Measurements from ENCODE around the gene SERAC1. TPM values are rescaled to one million over a fixed set of nuclear protein-coding genes. Genes with fewer than 3 reads are reported as not detected.

SERAC1 gene
- total and polyA plus RNA-seq, 4 donors: 2.0 to 4.4 (median 2.3) TPM

GRCh38 chr6:158175111-158175510 lies 7.0 kb upstream of the SERAC1 start (continued):
- TF ChIP-seq REST (IDR thresholded peaks at IDR 0.05): no peak
- no peak for TF ChIP-seq HNF4A (conservative IDR thresholded peaks at IDR 0.05)
- no peak for TF ChIP-seq NR2F2 (IDR thresholded peaks at IDR 0.05)
- TF ChIP-seq GABPA (IDR thresholded peaks at IDR 0.05 in 1 of 2, conservative IDR thresholded peaks at IDR 0.05 in 1 of 2): no peak
- no peak for TF ChIP-seq ATF3 (IDR thresholded peaks at IDR 0.05)
- no peak for TF ChIP-seq CTCF (IDR thresholded peaks at IDR 0.05; ENCODE audit: low read depth, low read length, missing input control)

GRCh38 chr6:158174514-158174913 lies 6.5 kb upstream of the SERAC1 start:
- Histone ChIP-seq H3K27ac (ENCODE audit: low read depth in 1 of 2, low read length in 2 of 2) (no peak overlapping the region), H3K9me3 (ENCODE audit: control insufficient read depth in 4 of 4, low read length in 3 of 4) (no peaks in the 10 kb centered on the region), H3K4me3 (ENCODE audit: low read depth in 1 of 3, low read length in 3 of 3) (no peak overlapping the region), H3K27me3 (ENCODE audit: control insufficient read depth in 4 of 4, insufficient read depth in 4 of 4, low read length in 3 of 4) (no peaks in the 10 kb centered on the region), H3K36me3 (ENCODE audit: control insufficient read depth in 4 of 4, insufficient read depth in 3 of 4, low read depth in 1 of 4, low read length in 3 of 4) (no peaks in the 10 kb centered on the region), H3K4me1 (ENCODE audit: control insufficient read depth in 4 of 4, insufficient read depth in 4 of 4, low read length in 3 of 4) (peaks cover 0 to 3% (median under 1%) of the 10 kb centered on the region in 4 donors), H3K9ac (ENCODE audit: low read depth in 1 of 2, low read length in 2 of 2) (no peak overlapping the region)
- 94% methylated on average over 2 of the region's 2 CpGs for WGBS
- TF ChIP-seq MAX (IDR thresholded peaks at IDR 0.05) (no peak), HNF4G (IDR thresholded peaks at IDR 0.05) (peak; percentile 15), FOXA1 (IDR thresholded peaks at IDR 0.05) (no peak), ZBTB33 (IDR thresholded peaks at IDR 0.05) (no peak), HNF4A (conservative IDR thresholded peaks at IDR 0.05) (peak; percentile 75), SP1 (IDR thresholded peaks at IDR 0.05) (peak; percentile 42)
- no peak for DNase-seq (ENCODE audit: low spot score)

- H3K36me3 ChIP-seq (ENCODE audit: control insufficient read depth in 4 of 4, insufficient read depth in 3 of 4, low read depth in 1 of 4, low read length in 3 of 4): no peaks in the 10 kb centered on the region
- WGBS: 94% methylated on average over 2 of the region's 2 CpGs
- H3K9ac ChIP-seq (ENCODE audit: low read depth in 1 of 2, low read length in 2 of 2): no peak overlapping the region
- H3K27ac ChIP-seq (ENCODE audit: low read depth in 1 of 2, low read length in 2 of 2): no peak overlapping the region
- no peaks in the 10 kb centered on the region for H3K27me3 ChIP-seq (ENCODE audit: control insufficient read depth in 4 of 4, insufficient read depth in 4 of 4, low read length in 3 of 4)
- H3K4me1 ChIP-seq (ENCODE audit: control insufficient read depth in 4 of 4, insufficient read depth in 4 of 4, low read length in 3 of 4): peaks cover 0 to 3% (median under 1%) of the 10 kb centered on the region in 4 donors
- no peak overlapping the region for H3K4me3 ChIP-seq (ENCODE audit: low read depth in 1 of 3, low read length in 3 of 3)
- no peak for DNase-seq (ENCODE audit: low spot score)
- H3K9me3 ChIP-seq (ENCODE audit: control insufficient read depth in 4 of 4, low read length in 3 of 4): no peaks in the 10 kb centered on the region
- no peak for TF ChIP-seq TAF1 (conservative IDR thresholded peaks at IDR 0.05)
- TF ChIP-seq RXRA (IDR thresholded peaks at IDR 0.05): no peak
- TF ChIP-seq FOXA2 (IDR thresholded peaks at IDR 0.05): no peak
- TF ChIP-seq YY1 (IDR thresholded peaks at IDR 0.05): no peak
- no peak for TF ChIP-seq HNF4A (conservative IDR thresholded peaks at IDR 0.05)
- no peak for TF ChIP-seq ATF3 (IDR thresholded peaks at IDR 0.05)
- no peak for TF ChIP-seq ZBTB33 (IDR thresholded peaks at IDR 0.05)
- TF ChIP-seq EGR1 (IDR thresholded peaks at IDR 0.05; ENCODE audit: low read depth in 2 of 2): no peak
- TF ChIP-seq SP1 (IDR thresholded peaks at IDR 0.05): no peak
- no peak for TF ChIP-seq HNF4G (IDR thresholded peaks at IDR 0.05)
- no peak for TF ChIP-seq JUND (IDR thresholded peaks at IDR 0.05)
- TF ChIP-seq RAD21 (IDR thresholded peaks at IDR 0.05): no peak
- TF ChIP-seq MAX (IDR thresholded peaks at IDR 0.05): no peak
- no peak for TF ChIP-seq NR2F2 (IDR thresholded peaks at IDR 0.05)
Measured at GRCh38 chr6:158174024-158174423, 6.0 kb upstream of the SERAC1 start.
